22Rv1 (cell line): ENCODE measurements around the gene RIOX2.

Experiments
- H3K27ac ChIP-seq: fragments of 450-650 bp; 2 replicates; pipeline ENCODE4 v1.5.1; 2017
- ZFX ChIP-seq: fragments of 450-650 bp; IDR thresholded peaks from 2 replicates; pipeline ENCODE4 v1.6.1; 2017; ENCODE audit warnings: antibody characterized with exemption, borderline replicate concordance
- TF ChIP-seq, protein P1 (sequence below): fragments of 450-650 bp; IDR thresholded peaks from 2 replicates; pipeline ENCODE4 v1.5.1; 2017; ENCODE audit warnings: mild to moderate bottlenecking

The RIOX2 gene

GRCh38 chr3:97960551-97960950, 11.7 kb downstream of the RIOX2 start:
- no peak for TF ChIP-seq ZFX
- H3K27ac ChIP-seq = no peak overlapping the region

DNA sequence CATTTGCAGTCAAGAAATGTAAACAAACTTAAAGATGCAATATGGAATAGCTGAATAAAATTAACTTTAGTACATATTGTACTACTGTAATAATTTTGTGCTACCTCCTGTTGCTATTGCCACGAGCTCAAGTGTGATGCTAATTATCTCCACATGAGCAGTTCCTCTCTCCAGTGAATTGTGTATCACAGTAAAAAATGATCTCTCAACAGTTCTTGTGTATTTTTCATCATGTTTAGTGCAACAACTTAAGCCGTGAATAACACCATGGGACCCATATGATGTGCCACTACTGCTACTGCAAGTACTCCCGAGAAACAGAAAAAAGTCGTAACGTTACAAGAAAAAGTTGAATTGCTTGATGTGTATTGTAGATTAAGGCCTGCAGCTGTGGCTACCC, 12.4 kb downstream of the RIOX2 start:
- no peak for TF ChIP-seq ZFX
- TF ChIP-seq, protein P1, sequence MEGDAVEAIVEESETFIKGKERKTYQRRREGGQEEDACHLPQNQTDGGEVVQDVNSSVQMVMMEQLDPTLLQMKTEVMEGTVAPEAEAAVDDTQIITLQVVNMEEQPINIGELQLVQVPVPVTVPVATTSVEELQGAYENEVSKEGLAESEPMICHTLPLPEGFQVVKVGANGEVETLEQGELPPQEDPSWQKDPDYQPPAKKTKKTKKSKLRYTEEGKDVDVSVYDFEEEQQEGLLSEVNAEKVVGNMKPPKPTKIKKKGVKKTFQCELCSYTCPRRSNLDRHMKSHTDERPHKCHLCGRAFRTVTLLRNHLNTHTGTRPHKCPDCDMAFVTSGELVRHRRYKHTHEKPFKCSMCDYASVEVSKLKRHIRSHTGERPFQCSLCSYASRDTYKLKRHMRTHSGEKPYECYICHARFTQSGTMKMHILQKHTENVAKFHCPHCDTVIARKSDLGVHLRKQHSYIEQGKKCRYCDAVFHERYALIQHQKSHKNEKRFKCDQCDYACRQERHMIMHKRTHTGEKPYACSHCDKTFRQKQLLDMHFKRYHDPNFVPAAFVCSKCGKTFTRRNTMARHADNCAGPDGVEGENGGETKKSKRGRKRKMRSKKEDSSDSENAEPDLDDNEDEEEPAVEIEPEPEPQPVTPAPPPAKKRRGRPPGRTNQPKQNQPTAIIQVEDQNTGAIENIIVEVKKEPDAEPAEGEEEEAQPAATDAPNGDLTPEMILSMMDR = no peak
- H3K27ac ChIP-seq = no peak overlapping the region

DNA sequence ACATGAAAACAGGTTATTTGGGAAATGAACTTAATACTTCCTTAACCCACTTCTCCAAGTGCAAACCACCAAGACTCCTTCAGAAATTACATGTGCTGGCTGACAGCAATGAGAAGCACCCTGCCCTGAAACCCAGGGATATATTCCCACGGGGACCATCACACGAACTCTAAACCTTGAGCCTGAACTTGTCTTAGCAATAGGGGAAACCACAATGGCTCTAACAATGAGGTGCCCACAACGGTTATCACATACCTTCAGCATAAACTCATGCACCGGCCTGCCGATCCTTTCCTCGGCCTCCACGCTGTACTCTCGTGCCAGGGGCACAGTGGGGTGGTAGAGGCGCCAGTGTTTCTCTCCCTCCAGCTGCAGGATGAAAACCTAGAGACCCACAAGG, 13.4 kb downstream of the RIOX2 start:
- H3K27ac ChIP-seq = no peak overlapping the region
- TF ChIP-seq, protein P1 = no peak
- no peak for TF ChIP-seq ZFX

DNA sequence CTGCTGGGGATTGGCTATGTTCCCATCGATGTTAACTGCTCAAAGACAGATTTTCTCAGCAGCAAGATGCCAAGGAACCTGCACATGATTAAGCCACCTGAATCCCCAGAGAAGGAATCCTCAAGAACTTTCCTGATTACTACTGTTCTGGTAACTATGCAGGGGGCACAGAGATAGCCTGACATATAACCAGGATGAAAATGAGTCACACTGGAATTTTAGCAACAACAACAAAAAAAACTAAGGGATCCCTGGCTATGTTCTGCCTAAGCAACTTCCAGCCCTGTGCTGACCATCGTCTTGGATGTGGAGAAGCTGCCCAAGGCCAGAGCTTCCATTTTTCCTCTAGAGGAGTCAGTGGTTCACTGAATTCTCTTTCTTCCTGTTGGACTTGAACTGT, 13.8 kb downstream of the RIOX2 start:
- TF ChIP-seq, protein P1 = no peak
- no peak for TF ChIP-seq ZFX
- no peak overlapping the region for H3K27ac ChIP-seq

DNA sequence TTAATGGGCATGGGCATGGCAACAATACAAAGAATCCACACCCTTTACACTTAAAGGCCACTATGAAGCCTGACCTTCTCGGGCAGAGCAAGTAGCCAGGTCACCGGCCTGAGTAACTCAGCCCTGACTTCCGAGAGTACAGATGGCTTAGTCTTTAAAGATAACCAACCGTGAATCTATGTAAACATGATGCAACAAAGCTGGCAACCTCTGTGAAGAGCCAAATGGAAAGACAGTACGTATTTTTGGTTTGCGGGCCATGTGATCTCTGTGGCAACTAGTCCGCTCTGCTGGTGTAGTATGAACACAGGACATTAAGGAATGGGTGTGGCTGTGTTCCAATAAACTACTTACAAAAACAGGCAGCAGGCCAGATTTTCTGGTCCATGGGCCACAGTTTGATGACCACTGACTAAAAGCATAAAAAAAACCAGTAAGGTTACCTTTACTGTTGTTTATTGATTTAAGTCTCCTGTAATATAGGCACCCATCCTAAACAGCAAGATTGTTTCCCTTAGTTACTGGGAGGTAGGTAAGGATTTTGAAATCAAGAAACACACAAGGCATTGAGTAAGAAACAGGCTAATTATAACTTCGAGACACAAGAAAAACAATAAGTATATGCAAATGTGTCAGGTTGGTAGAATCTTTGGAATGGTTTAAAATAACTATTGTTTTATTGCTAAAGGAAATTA, 14.5 kb downstream of the RIOX2 start:
- no peak overlapping the region for H3K27ac ChIP-seq
- no peak for TF ChIP-seq ZFX
- TF ChIP-seq, protein P1 = no peak

DNA sequence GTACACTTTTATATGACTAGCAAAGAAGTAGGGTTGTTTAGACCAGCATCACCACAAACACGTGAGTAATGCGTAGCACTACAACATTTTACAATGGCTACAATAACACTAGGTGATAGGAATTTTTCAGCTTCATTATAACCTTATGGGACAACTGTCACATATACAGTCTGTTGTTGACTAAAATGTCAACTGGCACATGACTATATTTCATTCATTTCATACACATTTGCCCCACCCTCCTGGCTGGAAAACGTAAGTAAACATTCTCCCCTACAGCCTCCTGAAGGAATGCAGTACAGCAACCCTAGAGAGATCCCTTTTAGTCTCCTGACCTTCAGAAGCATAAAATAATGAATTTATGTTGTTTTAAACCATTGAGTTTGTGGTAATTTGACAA, 16.2 kb downstream of the RIOX2 start:
- no peak overlapping the region for H3K27ac ChIP-seq

DNA sequence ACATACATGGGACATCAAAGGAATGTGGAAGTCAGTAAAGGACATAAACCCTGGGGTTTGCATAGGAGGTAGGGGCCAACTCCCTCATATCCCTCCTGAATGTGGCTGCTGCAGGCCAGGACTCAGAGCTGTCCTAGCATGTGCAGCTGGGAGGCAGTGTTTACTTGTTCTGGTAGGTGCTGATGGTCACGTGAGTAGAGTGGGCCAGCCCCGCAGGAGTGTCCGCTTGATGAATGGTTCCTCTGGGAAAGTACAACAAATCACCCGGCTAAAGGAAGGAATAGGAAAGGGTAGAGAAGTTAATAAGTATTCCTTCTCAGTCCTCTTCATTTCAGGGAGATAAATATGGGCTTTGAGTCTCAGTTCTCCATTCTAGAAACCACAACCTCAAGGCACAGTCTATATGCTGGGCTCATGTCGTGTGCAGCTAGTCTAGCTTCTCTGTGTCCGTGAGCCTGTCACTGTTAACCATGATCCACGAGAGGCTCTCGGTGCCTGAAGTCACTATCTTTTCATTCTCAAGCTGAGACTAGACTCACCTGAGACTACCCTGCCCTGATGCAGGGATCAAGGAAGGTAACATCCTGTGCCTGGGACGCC, 17.9 kb downstream of the RIOX2 start:
- H3K27ac ChIP-seq = no peak overlapping the region
- TF ChIP-seq ZFX = no peak
- TF ChIP-seq, protein P1 = no peak

More for the DNA sequence above, 16.2 kb downstream of the RIOX2 start:
- TF ChIP-seq ZFX = no peak
- TF ChIP-seq, protein P1 = no peak

- TF ChIP-seq, protein P1 = no peak
- TF ChIP-seq ZFX = no peak
- H3K27ac ChIP-seq = no peak overlapping the region
Measured at GRCh38 chr3:97952872-97953271, 19.4 kb downstream of the RIOX2 start.
